Ovary (tissue), 9 donors: ENCODE measurements around the gene EPHA7. TPM values are rescaled to one million over a fixed set of nuclear protein-coding genes. Genes with fewer than 3 reads are reported as not detected.

ENCODE experiments used
- DNase-seq, 5 donors: peaks; one replicate each; pipeline ENCODE4 v3.0.0-alpha.2; 2019 to 2020
- H3K27ac ChIP-seq, 2 donors: fragments of 200-600 bp; one replicate each; pipeline versions ENCODE4 v1.5.1 to v1.8.0; 2019 to 2022
- H3K27me3 ChIP-seq: fragments of 200-600 bp; one replicate; pipeline ENCODE4 v1.8.0; 2022
- H3K36me3 ChIP-seq: fragments of 200-600 bp; sonication (generic); one replicate; pipeline ENCODE4 v1.5.1; 2019
- H3K4me1 ChIP-seq: one replicate; pipeline ENCODE4 v1.8.1; 2013; ENCODE audit warnings: mild to moderate bottlenecking, moderate library complexity; ENCODE audit not compliant: insufficient read depth
- H3K4me3 ChIP-seq: fragments of 200-600 bp; sonication (generic); one replicate; pipeline ENCODE4 v1.5.1; 2017
- H3K9me3 ChIP-seq, 2 donors: fragments of 200-600 bp in 1 of 2; sonication (generic) in 1 of 2; one replicate each; pipeline versions ENCODE4 v1.5.1 to v1.8.1; 2013 to 2019; ENCODE audit warnings: mild to moderate bottlenecking in 1 of 2, moderate library complexity in 1 of 2
- CTCF ChIP-seq, 3 donors: fragments of 450-650 bp in 2 of 3; fragments of 200-600 bp in 1 of 3; IDR thresholded peaks; one replicate each; pipeline versions ENCODE4 v1.5.1 to v1.8.0; 2016 to 2022; ENCODE audit warnings: antibody characterized with exemption in 3 of 3, mild to moderate bottlenecking in 1 of 3
- EP300 ChIP-seq: sonication (generic); formaldehyde crosslinking; IDR thresholded peaks from one replicate; pipeline ENCODE4 v1.6.1; 2017; ENCODE audit warnings: antibody characterized with exemption
- POLR2A ChIP-seq: fragments of 450-650 bp; IDR thresholded peaks from one replicate; pipeline ENCODE4 v1.6.1; 2017; ENCODE audit warnings: antibody characterized with exemption, mild to moderate bottlenecking, moderate library complexity
- WGBS, 3 donors: extraction: QIAGEN DNeasy Blood & Tissue Kit in 1 of 3; methylation state at CpG; one replicate each; pipeline versions ENCODE4 v1.1.5 to v1.1.7; 2013 to 2017; 5-methylcytosine and 5-hydroxymethylcytosine counted together
- intact Hi-C, 4 donors: fragments of 100-400 bp; cut with DNase I; formaldehyde crosslinking; loops; one replicate each; pipeline versions ENCODE4 v1.11.0 to v1.15.1; 2022 to 2023
- polyA plus RNA-seq, 2 donors: library from polyadenylated mRNA; stranded (reverse); fragments of 200-250 nt in 1 of 2; fragments of 350-450 nt in 1 of 2; fragmentation: Illumina TruSeq in 1 of 2; extraction: RNeasy Lipid Tissue Mini Kit (QIAGEN cat#74804) in 1 of 2; gene quantifications; one replicate each; pipeline ENCODE4 v1.2.3, GENCODE V29; 2013 to 2014
- total RNA-seq, 7 donors: library from RNA; depleted of rRNA in 2 of 7; stranded (reverse); fragments of >200 nt in 2 of 7; fragmentation: NEBNext Ultra II Directional in 3 of 7; extraction: Animal tissue kit (Norgen Biotek cat#: 25700) in 3 of 7; gene quantifications; one replicate each; pipeline versions ENCODE4 v1.1.0 to v1.2.4, GENCODE V29; 2016 to 2023
- donor health status: DM: no; HTN: no; CAD: no; lungs with moderate emphysema.
- donor health status: DM: no; HTN: no; CAD: no.
- donor health status: Bipolar disorder and iron deficiency.
- donor health status: DM: yes; HTN: yes; CAD: no.
- donor health status: DM: no; HTN: no; CAD: no.
- donor health status: DM: yes; HTN: yes; CAD: no.

EPHA7 gene
- total and polyA plus RNA-seq, 9 donors, result 0.64 to 3.0 (median 1.5) TPM

GRCh38 chr6:93391965-93392364 is 27.4 kb downstream of the EPHA7 start:
- Histone ChIP-seq H3K4me1 (no peaks in the 10 kb centered on the region), H3K4me3 (no peak overlapping the region), H3K27me3 (no peaks in the 10 kb centered on the region), H3K9me3 (no peaks in the 10 kb centered on the region), H3K36me3 (no peaks in the 10 kb centered on the region), H3K27ac (no peak overlapping the region)
- intact Hi-C loops, result no loop called here
- DNase-seq, result no peak
- WGBS, 3 donors, result 88 to 91% (median 90%) methylated on average over 5 of the region's 5 CpGs
- no peak for TF ChIP-seq CTCF (IDR thresholded peaks at IDR 0.05)
- TF ChIP-seq EP300, result no peak
- TF ChIP-seq POLR2A, result no peak

- TF ChIP-seq POLR2A (no peak), CTCF (IDR thresholded peaks at IDR 0.05) (no peak), EP300 (no peak)
- Histone ChIP-seq H3K36me3 (no peaks in the 10 kb centered on the region), H3K27ac (no peak overlapping the region), H3K4me1 (no peaks in the 10 kb centered on the region), H3K9me3 (no peaks in the 10 kb centered on the region), H3K4me3 (no peak overlapping the region), H3K27me3 (no peaks in the 10 kb centered on the region)
- intact Hi-C loops, result no loop called here
- DNase-seq, result no peak
- 72 to 85% (median 79%) methylated on average over 4 of the region's 4 CpGs for WGBS, 3 donors
Measured at GRCh38 chr6:93389192-93389591, 30.2 kb downstream of the EPHA7 start.

GRCh38 chr6:93388070-93388469 is 31.3 kb downstream of the EPHA7 start:
- WGBS, 3 donors, result 91 to 96% (median 92%) methylated on average over 1 of the region's 1 CpG
- DNase-seq, result no peak
- Histone ChIP-seq H3K9me3 (no peaks in the 10 kb centered on the region), H3K4me1 (no peaks in the 10 kb centered on the region), H3K36me3 (no peaks in the 10 kb centered on the region), H3K27ac (no peak overlapping the region), H3K27me3 (no peaks in the 10 kb centered on the region), H3K4me3 (no peak overlapping the region)
- TF ChIP-seq POLR2A (no peak), CTCF (IDR thresholded peaks at IDR 0.05) (no peak), EP300 (no peak)
- intact Hi-C loops, result no loop called here

- intact Hi-C loops, result no loop called here
- Histone ChIP-seq H3K9me3 (no peaks in the 10 kb centered on the region), H3K36me3 (no peaks in the 10 kb centered on the region), H3K4me1 (no peaks in the 10 kb centered on the region), H3K27me3 (no peaks in the 10 kb centered on the region), H3K4me3 (no peak overlapping the region), H3K27ac (no peak overlapping the region)
- TF ChIP-seq CTCF (IDR thresholded peaks at IDR 0.05) (no peak), EP300 (no peak), POLR2A (no peak)
- DNase-seq, result no peak
- WGBS, 3 donors, result 91 to 93% (median 92%) methylated on average over 3 of the region's 3 CpGs
Measured at GRCh38 chr6:93376026-93376540, 43.3 kb downstream of the EPHA7 start.
